CMK (cell line): ENCODE measurements around the gene TMEM59.
"Not testable (repeated sequence)": the region's sequence is repeated elsewhere in the genome, so short reads cannot be mapped to it uniquely, and the experiment has no call there.

Experiments used
- DNase-seq: peaks from one replicate; pipeline ENCODE4 v3.0.0-alpha.2; 2010; ENCODE audit warnings: low read depth

TMEM59 gene, protein sequence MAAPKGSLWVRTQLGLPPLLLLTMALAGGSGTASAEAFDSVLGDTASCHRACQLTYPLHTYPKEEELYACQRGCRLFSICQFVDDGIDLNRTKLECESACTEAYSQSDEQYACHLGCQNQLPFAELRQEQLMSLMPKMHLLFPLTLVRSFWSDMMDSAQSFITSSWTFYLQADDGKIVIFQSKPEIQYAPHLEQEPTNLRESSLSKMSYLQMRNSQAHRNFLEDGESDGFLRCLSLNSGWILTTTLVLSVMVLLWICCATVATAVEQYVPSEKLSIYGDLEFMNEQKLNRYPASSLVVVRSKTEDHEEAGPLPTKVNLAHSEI

GRCh38 chr1:54052934-54053744, at the start of gene TMEM59, which contains the start of gene TCEANC2:
Gene TMEM59, minus strand, starts transcription at chr1:54053204. Its CDS starts 16 bp downstream, at chr1:54053188.
Gene TCEANC2, plus strand, starts transcription at chr1:54053608. Its CDS starts 815 bp downstream, at chr1:54054423.
- DNase-seq, result peak; percentile 99

DNA sequence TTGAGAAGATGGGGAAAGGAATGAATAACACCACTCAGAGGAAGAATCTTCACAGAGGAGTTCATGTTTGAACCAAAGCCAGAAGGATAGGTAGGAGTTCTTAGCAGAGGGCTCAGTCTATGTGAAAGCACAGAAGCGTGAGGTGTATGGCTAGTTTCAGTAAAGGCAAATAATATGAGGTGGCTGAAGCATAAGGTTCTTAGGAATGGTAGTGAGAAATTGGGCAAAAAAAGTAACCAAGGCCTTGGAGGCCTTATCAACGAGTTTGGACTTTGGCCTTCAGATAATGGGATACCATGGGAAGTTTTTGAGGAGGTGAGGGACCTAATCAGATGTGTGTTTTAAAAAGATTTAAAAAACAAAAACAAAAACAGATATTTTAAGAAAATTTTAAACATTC, 47.5 kb upstream of the TMEM59 start:
- DNase-seq, result no peak

DNA sequence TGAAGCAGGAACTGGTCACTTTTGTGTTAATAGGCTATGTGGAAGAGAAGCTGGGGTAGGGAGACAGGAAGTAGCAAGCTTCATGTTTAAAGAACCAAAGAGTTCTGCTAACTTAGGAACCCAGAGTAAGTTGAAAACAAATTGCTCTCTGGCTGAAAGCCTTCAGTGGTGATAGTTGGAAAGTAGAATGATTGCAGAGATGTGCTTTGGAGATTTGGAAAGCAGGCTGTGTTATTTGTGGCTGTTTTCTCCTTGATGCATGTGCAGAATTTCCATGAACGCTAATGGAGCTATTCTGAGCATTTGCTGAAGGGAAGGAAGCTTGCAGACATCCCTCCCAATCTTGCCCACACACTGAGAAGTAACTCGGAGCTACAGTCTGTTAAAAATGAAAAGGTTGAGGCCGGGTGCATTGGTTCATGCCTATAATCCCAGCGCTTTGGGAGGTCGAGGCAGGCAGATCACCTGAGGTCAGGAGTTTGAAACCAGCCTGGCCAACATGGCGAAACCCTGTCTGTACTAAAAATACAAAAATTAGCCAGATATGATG, 46.1 kb upstream of the TMEM59 start:
- DNase-seq, result no peak

GRCh38 chr1:54096877-54097240, 43.9 kb upstream of the TMEM59 start:
- DNase-seq, result no peak

DNA sequence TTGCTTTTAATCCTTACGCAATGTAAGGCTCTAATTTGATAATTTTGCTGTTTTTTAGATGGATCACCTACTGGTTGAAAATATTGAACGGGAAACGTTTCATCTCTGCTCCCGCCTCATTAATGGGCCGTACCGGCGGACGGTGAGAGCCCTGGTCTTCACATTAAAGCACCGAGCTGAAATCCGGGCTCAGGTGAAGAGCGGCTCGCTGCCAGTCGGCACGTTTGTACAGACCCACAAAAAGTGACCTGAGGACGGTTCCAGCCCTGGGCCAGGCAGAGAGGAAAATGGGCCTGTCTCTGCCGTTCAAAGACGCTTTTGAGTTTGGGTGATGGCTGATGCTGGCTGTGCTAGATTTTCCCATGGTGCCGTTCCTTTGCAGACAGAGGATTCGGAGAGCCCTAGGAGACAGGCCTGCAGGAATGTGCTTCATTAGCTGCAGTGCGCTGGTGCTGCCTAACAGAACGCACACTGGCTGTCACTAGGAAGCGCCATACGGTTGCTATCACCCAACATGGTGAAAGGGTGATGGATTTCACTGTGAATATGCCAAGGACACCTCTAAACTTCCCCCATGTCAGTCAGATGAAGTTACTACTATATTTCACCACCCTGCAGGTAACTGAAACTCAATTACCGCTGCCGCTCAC, 43.3 kb upstream of the TMEM59 start:
- no peak for DNase-seq

DNA sequence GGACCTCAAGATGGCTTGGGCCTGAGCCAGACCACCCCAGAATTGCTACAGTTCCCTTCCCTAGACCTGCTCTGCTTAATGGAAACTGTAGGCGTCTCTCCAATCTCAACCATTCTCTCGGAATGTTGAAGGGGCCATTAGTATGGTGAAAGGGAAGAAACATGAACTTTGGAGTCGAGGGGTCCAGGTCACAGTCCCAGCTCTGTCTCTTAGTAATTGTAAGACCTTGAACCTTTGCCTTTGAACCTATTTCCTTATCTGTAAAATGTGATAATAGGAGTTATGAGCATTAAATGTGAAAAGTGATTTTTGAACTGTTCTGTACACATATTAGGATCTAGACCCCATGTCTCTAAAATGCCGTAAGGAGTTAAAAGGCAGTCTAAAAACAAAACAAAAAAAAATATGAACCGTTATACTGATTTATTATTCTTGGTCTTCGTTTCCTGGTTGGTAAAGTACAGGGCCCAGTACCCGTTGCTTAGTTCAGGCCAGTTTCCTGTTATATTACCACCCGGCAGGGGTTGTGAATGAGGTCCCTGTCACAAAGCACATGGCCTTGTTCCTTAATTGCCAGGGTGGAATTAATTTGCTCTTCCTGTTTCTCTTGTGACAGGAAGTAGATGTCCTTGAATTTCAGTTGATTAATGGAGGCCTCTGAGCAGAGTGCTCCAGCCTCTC, 42.7 kb upstream of the TMEM59 start:
- DNase-seq, result peak; percentile 43

DNA sequence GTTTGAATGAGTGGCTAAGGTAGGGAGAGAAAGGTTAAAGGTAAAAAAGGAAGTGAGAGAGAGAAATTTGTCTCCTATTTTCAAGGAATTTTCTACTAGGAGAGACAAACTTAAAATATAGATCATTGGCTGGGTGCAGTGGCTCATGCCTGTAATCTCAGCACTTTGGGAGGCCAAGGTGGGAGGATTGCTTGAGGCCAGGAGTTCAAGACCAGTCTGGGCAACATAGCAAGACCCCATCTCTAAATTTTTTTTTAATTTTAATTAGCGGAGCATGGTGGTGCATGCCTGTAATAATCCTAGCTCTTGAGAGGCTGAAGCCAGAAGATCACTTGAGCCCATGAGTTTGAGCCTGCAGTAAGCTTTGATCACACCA, 41.7 kb upstream of the TMEM59 start:
- DNase-seq, result not testable (repeated sequence)

- DNase-seq, result no peak
Observed at GRCh38 chr1:54094001-54094729, 41.2 kb upstream of the TMEM59 start.

- DNase-seq, result no peak
Observed at GRCh38 chr1:54091666-54092065, 38.7 kb upstream of the TMEM59 start.

- DNase-seq, result no peak
Observed at GRCh38 chr1:54088385-54088784, 35.4 kb upstream of the TMEM59 start.

GRCh38 chr1:54086754-54087153, 33.8 kb upstream of the TMEM59 start:
- no peak for DNase-seq

GRCh38 chr1:54084794-54085193, 31.8 kb upstream of the TMEM59 start:
- DNase-seq, result no peak

- DNase-seq, result peak; percentile 45
Observed at GRCh38 chr1:54081306-54082270, 28.6 kb upstream of the TMEM59 start.

DNA sequence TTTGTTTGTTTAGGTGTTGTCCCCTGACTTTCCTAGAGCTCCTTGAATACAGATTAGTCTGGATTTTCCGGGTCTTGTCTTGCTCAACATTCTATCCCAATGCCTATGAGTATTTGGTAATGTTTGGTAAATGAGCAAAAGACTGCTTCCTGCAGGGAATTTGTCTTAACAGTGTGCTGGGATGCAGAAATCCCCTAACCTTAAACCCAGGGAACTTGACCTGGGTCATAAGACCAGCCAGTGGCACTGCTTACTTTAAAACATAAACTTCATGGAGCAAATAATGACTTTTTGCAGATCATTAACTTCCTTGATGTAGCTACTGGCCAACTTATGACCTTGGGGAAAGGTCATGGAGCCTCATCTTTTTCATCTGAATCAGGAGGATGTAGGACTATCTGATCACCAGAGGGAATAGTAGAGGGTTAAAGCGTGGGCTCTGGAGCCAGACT, 27.6 kb upstream of the TMEM59 start:
- no peak for DNase-seq

- no peak for DNase-seq
Observed at GRCh38 chr1:54077359-54077758, 24.4 kb upstream of the TMEM59 start.

- no peak for DNase-seq
Observed at GRCh38 chr1:54070171-54070837, 17.3 kb upstream of the TMEM59 start.

- no peak for DNase-seq
Observed at GRCh38 chr1:54069791-54070170, 16.8 kb upstream of the TMEM59 start.

DNA sequence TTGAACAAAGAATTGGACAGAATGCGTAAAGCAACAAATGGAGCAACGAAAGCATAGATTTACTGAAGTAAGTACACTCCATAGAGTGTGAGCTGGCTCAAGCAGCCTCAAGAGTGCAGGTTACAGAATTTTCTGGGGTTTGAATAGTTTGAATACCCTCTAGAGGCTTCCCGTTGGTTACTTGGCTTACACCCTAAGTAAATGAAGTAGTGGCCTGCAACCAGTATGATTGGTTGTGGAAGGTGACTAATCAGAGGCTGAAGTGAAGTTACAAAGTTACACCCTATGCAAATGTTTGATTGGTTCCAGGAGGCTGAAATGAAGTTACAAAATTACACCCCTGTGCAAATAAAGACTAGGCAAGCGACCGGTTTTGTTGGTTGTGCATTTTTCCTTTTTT, 11.3 kb upstream of the TMEM59 start:
- no peak for DNase-seq

DNA sequence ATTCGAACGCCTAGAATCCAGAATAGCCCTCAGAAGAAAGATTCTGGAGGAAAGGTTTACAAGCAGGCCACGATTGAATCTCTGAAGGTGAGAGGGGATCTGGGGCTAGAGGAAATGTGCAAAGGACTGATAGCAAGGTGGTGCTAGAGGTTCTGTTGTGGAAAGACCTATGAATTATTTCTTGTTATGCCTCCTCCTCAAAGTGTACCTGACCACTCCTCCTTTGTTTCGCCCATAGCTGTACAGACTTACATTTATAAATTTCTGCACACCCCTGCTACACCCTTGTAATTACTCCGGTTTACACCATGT, 1.4 kb upstream of the TMEM59 start:
- DNase-seq, result no peak
